Measurements from ENCODE around the gene FAM222A. TPM values are rescaled to one million over a fixed set of nuclear protein-coding genes. Genes with fewer than 3 reads are reported as not detected.

Gene FAM222A
- total RNA-seq, 1 experiment from 2014 or later: 2.8 TPM

- no peak overlapping the region for H2BK15ac ChIP-seq (ENCODE audit: low read depth, low read length)
- H3K56ac ChIP-seq (ENCODE audit: insufficient read length, low read depth, low read length): no peak overlapping the region
- no peak overlapping the region for H2BK120ac ChIP-seq (ENCODE audit: low read depth, low read length, poor library complexity, severe bottlenecking)
- no peak overlapping the region for H3K14ac ChIP-seq (ENCODE audit: insufficient read depth, low read length)
- Mint-ChIP-seq H3K36me3 (ENCODE audit: insufficient read depth in 1 of 3, low read depth in 3 of 3) (no peaks in the 10 kb centered on the region), H3K4me1 (peaks cover 5 to 27% of the 10 kb centered on the region in 2 experiments), H3K4me3 (no peak overlapping the region), H3K27ac (no peak overlapping the region), H3K9me3 (no peaks in the 10 kb centered on the region), H3K27me3 (ENCODE audit: low read depth) (peaks cover 5% of the 10 kb centered on the region)
- no peak for DNase-seq
- no peak overlapping the region for H3T11ph ChIP-seq (ENCODE audit: low read length)
- no peak overlapping the region for H4K5ac ChIP-seq (ENCODE audit: insufficient read length, low read depth, low read length)
- H3K27me3 ChIP-seq (ENCODE audit: insufficient read depth, low read length): no peaks in the 10 kb centered on the region
- no peaks in the 10 kb centered on the region for H3K9me3 ChIP-seq (ENCODE audit: control insufficient read depth, low read depth, low read length)
- no peak overlapping the region for H3K27ac ChIP-seq (ENCODE audit: insufficient read length, low read depth, low read length)
- no peak overlapping the region for H2AK5ac ChIP-seq (ENCODE audit: insufficient read length, low read length)
- H3K79me1 ChIP-seq (ENCODE audit: insufficient read depth, low read depth, low read length, poor library complexity, severe bottlenecking): no peaks in the 10 kb centered on the region
- TF ChIP-seq, protein P1, sequence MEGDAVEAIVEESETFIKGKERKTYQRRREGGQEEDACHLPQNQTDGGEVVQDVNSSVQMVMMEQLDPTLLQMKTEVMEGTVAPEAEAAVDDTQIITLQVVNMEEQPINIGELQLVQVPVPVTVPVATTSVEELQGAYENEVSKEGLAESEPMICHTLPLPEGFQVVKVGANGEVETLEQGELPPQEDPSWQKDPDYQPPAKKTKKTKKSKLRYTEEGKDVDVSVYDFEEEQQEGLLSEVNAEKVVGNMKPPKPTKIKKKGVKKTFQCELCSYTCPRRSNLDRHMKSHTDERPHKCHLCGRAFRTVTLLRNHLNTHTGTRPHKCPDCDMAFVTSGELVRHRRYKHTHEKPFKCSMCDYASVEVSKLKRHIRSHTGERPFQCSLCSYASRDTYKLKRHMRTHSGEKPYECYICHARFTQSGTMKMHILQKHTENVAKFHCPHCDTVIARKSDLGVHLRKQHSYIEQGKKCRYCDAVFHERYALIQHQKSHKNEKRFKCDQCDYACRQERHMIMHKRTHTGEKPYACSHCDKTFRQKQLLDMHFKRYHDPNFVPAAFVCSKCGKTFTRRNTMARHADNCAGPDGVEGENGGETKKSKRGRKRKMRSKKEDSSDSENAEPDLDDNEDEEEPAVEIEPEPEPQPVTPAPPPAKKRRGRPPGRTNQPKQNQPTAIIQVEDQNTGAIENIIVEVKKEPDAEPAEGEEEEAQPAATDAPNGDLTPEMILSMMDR (conservative IDR thresholded peaks at IDR 0.05): no peak
- H3K23me2 ChIP-seq (ENCODE audit: insufficient read length, low read depth, low read length, poor library complexity, severe bottlenecking): no peaks in the 10 kb centered on the region
- H3K4ac ChIP-seq (ENCODE audit: low read depth, low read length): no peak overlapping the region
- no peak overlapping the region for H4K91ac ChIP-seq (ENCODE audit: insufficient read length, low read depth, low read length)
- no peak overlapping the region for H3K4me2 ChIP-seq (ENCODE audit: insufficient read depth, insufficient read length, low read length)
- no peak overlapping the region for H2AFZ ChIP-seq (ENCODE audit: low read length)
- H3K23ac ChIP-seq (ENCODE audit: insufficient read length, low read depth, low read length): no peak overlapping the region
- H3K9ac ChIP-seq (ENCODE audit: extremely low read depth, insufficient read length, low read length): no peak overlapping the region
- no peaks in the 10 kb centered on the region for H4K20me1 ChIP-seq (ENCODE audit: control insufficient read depth, insufficient read depth, insufficient read length)
- H3K4me1 ChIP-seq (ENCODE audit: insufficient read depth, low read length): no peaks in the 10 kb centered on the region
- no CpG with 5 or more reads among the region's 2 CpGs for WGBS (ENCODE audit: extremely low coverage, insufficient read length, low lambda C conversion rate)
- no peak overlapping the region for H3K18ac ChIP-seq (ENCODE audit: insufficient read length, low read depth, low read length)
- H2BK20ac ChIP-seq (ENCODE audit: low read depth, low read length, poor library complexity, severe bottlenecking): no peak overlapping the region
- H4K8ac ChIP-seq (replicated peaks; ENCODE audit: insufficient read length, low read depth, low read length): no peak overlapping the region
- no peak overlapping the region for H2BK5ac ChIP-seq (ENCODE audit: insufficient read length, low read length)
- H3K79me2 ChIP-seq (ENCODE audit: insufficient read depth, low read length): no peaks in the 10 kb centered on the region
- H2BK12ac ChIP-seq (ENCODE audit: insufficient read length, low read depth, low read length): no peak overlapping the region
Observed at GRCh38 chr12:109697270-109697553, 16.4 kb upstream of the FAM222A start.

Measured in H9 (cell line).